ENCODE measurements around the gene NCOA1.

- TF ChIP-seq CTCF (IDR thresholded peaks at IDR 0.05; ENCODE audit: low read depth, low read length, poor library complexity, severe bottlenecking) (no peak), EZH2phosphoT487 (IDR thresholded peaks at IDR 0.05; ENCODE audit: borderline replicate concordance, low read length) (no peak)
These were observed 101.5 kb downstream of the NCOA1 start for GRCh38 chr2:24592441-24593100.
